Cardiac muscle cell (in vitro differentiated cells and primary cell): ENCODE data around the gene ESD. TPM values are rescaled to one million over a fixed set of nuclear protein-coding genes. Genes with fewer than 3 reads are reported as not detected.

Experiments used
- DNase-seq, 2 donors: peaks; one replicate each; pipeline versions ENCODE4 v3.0.0 to v3.0.0-alpha.2; 2010 to 2017; ENCODE audit warnings: low read depth in 1 of 2, low spot score in 1 of 2
- H3K27ac ChIP-seq: fragments of 200-600 bp; sonication (generic); 2 replicates; pipeline ENCODE4 v1.5.1; 2016
- H3K27me3 ChIP-seq: fragments of 200-600 bp; sonication (generic); 2 replicates; pipeline ENCODE4 v1.6.0; 2016; ENCODE audit warnings: control low read depth
- H3K36me3 ChIP-seq: fragments of 200-600 bp; sonication (generic); 2 replicates; pipeline ENCODE4 v1.5.1; 2016; ENCODE audit warnings: control low read depth
- H3K4me1 ChIP-seq: fragments of 200-600 bp; sonication (generic); 2 replicates; pipeline ENCODE4 v1.8.1; 2017; ENCODE audit warnings: low read depth, mild to moderate bottlenecking, mixed run types
- H3K4me3 ChIP-seq: fragments of 200-600 bp; sonication (generic); 2 replicates; pipeline ENCODE4 v1.5.1; 2016; ENCODE audit warnings: mild to moderate bottlenecking
- H3K9me3 ChIP-seq: fragments of 200-600 bp; sonication (generic); 2 replicates; pipeline ENCODE4 v1.5.1; 2017; ENCODE audit warnings: low read depth, mild to moderate bottlenecking, control low read depth
- CTCF ChIP-seq: IDR thresholded peaks from 2 replicates; pipeline ENCODE4 v1.5.1; 2012; ENCODE audit warnings: low read depth, mild to moderate bottlenecking, low read length
- polyA plus RNA-seq: library from polyadenylated mRNA; unstranded; fragments of >200 nt; fragmentation: Nextera tagmentation; extraction: Ambion mirVana; gene quantifications from 2 replicates; pipeline ENCODE4 v1.2.1, GENCODE V29; 2016
- total RNA-seq: library from RNA; depleted of rRNA; stranded (reverse); fragments of >200 nt; gene quantifications from 2 replicates; pipeline ENCODE4 v1.2.3, GENCODE V29; 2016

Gene ESD
- total and polyA plus RNA-seq, 2 experiments from 2014 or later, result 83.2 to 167 TPM

GRCh38 chr13:46726347-46726746 is 70.6 kb downstream of the ESD start:
- no peak overlapping the region for H3K27ac ChIP-seq
- peaks cover 2% of the 10 kb centered on the region for H3K4me1 ChIP-seq
- TF ChIP-seq CTCF, result no peak

More at GRCh38 chr13:46726347-46726746, 70.6 kb downstream of the ESD start:
- Histone ChIP-seq H3K27me3 (no peaks in the 10 kb centered on the region), H3K9me3 (no peaks in the 10 kb centered on the region), H3K36me3 (peaks cover 33% of the 10 kb centered on the region), H3K4me3 (no peak overlapping the region)
- no peak for DNase-seq

Other genes starting within 250 kb of the ESD start
- 7.5 and 14.6 TPM in 2 replicates for gene LRCH1, start 244.0 kb downstream of the ESD start, total RNA-seq
- 6.0 and 13.6 TPM in 2 replicates for gene LRCH1, start 244.0 kb downstream of the ESD start, polyA plus RNA-seq
- not detected in 2 replicates for gene HTR2A, start 99.9 kb upstream of the ESD start, total RNA-seq
- not detected in 2 replicates for gene HTR2A, start 99.9 kb upstream of the ESD start, polyA plus RNA-seq